Kidney (tissue), 14 donors: Measurements from ENCODE around the gene KCNIP1. TPM values are rescaled to one million over a fixed set of nuclear protein-coding genes. Genes with fewer than 3 reads are reported as not detected.

Experiments used
- DNase-seq, 5 donors: peaks; one replicate each; pipeline ENCODE4 v3.0.0-alpha.2; 2013 to 2020
- FAIRE-seq: peaks from 2 replicates; lab custom pipeline; 2012; peaks lifted over from hg19 to GRCh38; lab: Jason Lieb, UNC
- H3K27ac ChIP-seq, 2 donors: one replicate each; pipeline ENCODE4 v1.7.0; 2013; ENCODE audit warnings: low read depth in 2 of 2, low read length in 2 of 2, inconsistent platforms in 1 of 2
- H3K27me3 ChIP-seq: one replicate; pipeline ENCODE4 v1.7.1; 2013; ENCODE audit warnings: low read length, inconsistent platforms; ENCODE audit not compliant: control insufficient read depth, insufficient read depth
- H3K36me3 ChIP-seq, 3 donors: one replicate each; pipeline versions ENCODE4 v1.7.0 to v1.7.1; 2013; ENCODE audit warnings: low read length in 3 of 3, control low read depth in 1 of 3, inconsistent platforms in 1 of 3; ENCODE audit not compliant: insufficient read depth in 3 of 3, control insufficient read depth in 2 of 3
- H3K4me1 ChIP-seq, 3 donors: one replicate each; pipeline versions ENCODE4 v1.7.0 to v1.7.1; 2013; ENCODE audit warnings: low read length in 3 of 3, inconsistent platforms in 1 of 3, low read depth in 1 of 3; ENCODE audit not compliant: control insufficient read depth in 2 of 3, insufficient read depth in 2 of 3
- H3K4me3 ChIP-seq, 3 donors: one replicate each; pipeline versions ENCODE4 v1.7.0 to v1.8.1; 2013; ENCODE audit warnings: low read length in 3 of 3, control low read depth in 1 of 3, inconsistent platforms in 1 of 3
- H3K9ac ChIP-seq, 3 donors: one replicate each; pipeline versions ENCODE4 v1.7.0 to v1.7.1; 2013; ENCODE audit warnings: low read length in 3 of 3, control low read depth in 1 of 3, inconsistent platforms in 1 of 3
- H3K9me3 ChIP-seq, 3 donors: one replicate each; pipeline versions ENCODE4 v1.7.0 to v1.7.1; 2013; ENCODE audit warnings: low read length in 3 of 3, control low read depth in 1 of 3, inconsistent platforms in 1 of 3; ENCODE audit not compliant: control insufficient read depth in 2 of 3, insufficient read depth in 1 of 3
- CTCF ChIP-seq: IDR thresholded peaks from 3 replicates; pipeline ENCODE4 v1.5.1; 2012; ENCODE audit warnings: mild to moderate bottlenecking, moderate library complexity, borderline replicate concordance; ENCODE audit not compliant: insufficient read depth; ENCODE audit errors: extremely low read depth
- intact Hi-C: fragments of 100-400 bp; cut with DNase I; formaldehyde crosslinking; loops from one replicate; pipeline ENCODE4 v1.11.1; 2022
- polyA plus RNA-seq: library from polyadenylated mRNA; stranded (reverse); fragments of 350-450 nt; fragmentation: Illumina TruSeq; extraction: RNeasy Lipid Tissue Mini Kit (QIAGEN cat#74804); gene quantifications from one replicate; pipeline ENCODE4 v1.2.3, GENCODE V29; 2014; ENCODE audit warnings: low read depth, low replicate concordance; ENCODE audit not compliant: insufficient read depth
- total RNA-seq: library from RNA; stranded (reverse); fragmentation: NEBNext Ultra II Directional; extraction: Animal tissue kit (Norgen Biotek cat#: 25700); gene quantifications from one replicate; pipeline ENCODE4 v1.2.1, GENCODE V29; 2021
- donor health status: control.
- donor health status: control.
- donor health status: control.
- donor health status: control.
- donor health status: control.
- donor health status: DM: yes; HTN: yes; CAD: no.
- donor health status: Normal renal cell carcinoma (clear cell type).

KCNIP1 gene
- total and polyA plus RNA-seq, 2 donors from 2014 or later: 1.8 to 3.1 TPM

GRCh38 chr5:170720984-170721383 is 217.2 kb downstream of the KCNIP1 start:
- Histone ChIP-seq H3K27me3 (no peaks in the 10 kb centered on the region), H3K4me3 (no peak overlapping the region), H3K27ac (no peak overlapping the region), H3K4me1 (no peaks in the 10 kb centered on the region), H3K36me3 (no peaks in the 10 kb centered on the region), H3K9ac (no peak overlapping the region), H3K9me3 (no peaks in the 10 kb centered on the region)
- TF ChIP-seq CTCF: no peak
- no peak for FAIRE-seq
- DNase-seq: no peak
- intact Hi-C loops: no loop called here

- H3K9me3 ChIP-seq: no peaks in the 10 kb centered on the region
- H3K9ac ChIP-seq: no peak overlapping the region
- no peaks in the 10 kb centered on the region for H3K27me3 ChIP-seq
- no peak overlapping the region for H3K27ac ChIP-seq
- TF ChIP-seq CTCF: no peak
- no peak overlapping the region for H3K4me3 ChIP-seq
- DNase-seq: no peak
- intact Hi-C loops: no loop called here
- no peaks in the 10 kb centered on the region for H3K36me3 ChIP-seq
- H3K4me1 ChIP-seq: no peaks in the 10 kb centered on the region
- FAIRE-seq: no peak
Measured at GRCh38 chr5:170721681-170722080, 217.9 kb downstream of the KCNIP1 start.

- intact Hi-C loops: no loop called here
- Histone ChIP-seq H3K4me1 (no peaks in the 10 kb centered on the region), H3K36me3 (no peaks in the 10 kb centered on the region), H3K27ac (no peak overlapping the region), H3K9me3 (no peaks in the 10 kb centered on the region), H3K4me3 (no peak overlapping the region), H3K9ac (no peak overlapping the region), H3K27me3 (no peaks in the 10 kb centered on the region)
- DNase-seq: no peak
- FAIRE-seq: no peak
- no peak for TF ChIP-seq CTCF
Measured at GRCh38 chr5:170722316-170722715, 218.5 kb downstream of the KCNIP1 start.

- TF ChIP-seq CTCF: no peak
- DNase-seq: no peak
- Histone ChIP-seq H3K4me3 (no peak overlapping the region), H3K27me3 (no peaks in the 10 kb centered on the region), H3K9me3 (peaks cover 0 to 7% (median 2%) of the 10 kb centered on the region in 3 donors), H3K4me1 (no peaks in the 10 kb centered on the region), H3K27ac (no peak overlapping the region), H3K36me3 (no peaks in the 10 kb centered on the region), H3K9ac (no peak overlapping the region)
- no peak for FAIRE-seq
- intact Hi-C loops: no loop called here
Measured at GRCh38 chr5:170731052-170731451, 227.2 kb downstream of the KCNIP1 start.
